Esophagus (tissue), 2 donors: ENCODE measurements around the gene RNF43. TPM values are rescaled to one million over a fixed set of nuclear protein-coding genes. Genes with fewer than 3 reads are reported as not detected.

Source experiments
- H3K27ac ChIP-seq, 2 donors: one replicate each; pipeline ENCODE4 v1.5.1; 2013; ENCODE audit warnings: low read depth in 2 of 2, mild to moderate bottlenecking in 2 of 2, inconsistent platforms in 1 of 2, low read length in 1 of 2, moderate library complexity in 1 of 2
- H3K27me3 ChIP-seq, 2 donors: one replicate each; pipeline ENCODE4 v1.6.1; 2013; ENCODE audit warnings: low read length in 2 of 2, control low read depth in 1 of 2, mild to moderate bottlenecking in 1 of 2; ENCODE audit not compliant: insufficient read depth in 2 of 2, control insufficient read depth in 1 of 2
- H3K36me3 ChIP-seq, 2 donors: one replicate each; pipeline ENCODE4 v1.6.1; 2013; ENCODE audit warnings: low read length in 1 of 2; ENCODE audit not compliant: control insufficient read depth in 2 of 2, insufficient read depth in 2 of 2
- H3K4me1 ChIP-seq, 2 donors: one replicate each; pipeline ENCODE4 v1.6.1; 2013; ENCODE audit warnings: low read length in 1 of 2; ENCODE audit not compliant: control insufficient read depth in 2 of 2, insufficient read depth in 2 of 2
- H3K4me3 ChIP-seq, 2 donors: one replicate each; pipeline ENCODE4 v1.5.1; 2013; ENCODE audit warnings: low read length in 2 of 2, mild to moderate bottlenecking in 2 of 2, low read depth in 1 of 2, moderate library complexity in 1 of 2
- H3K9me3 ChIP-seq, 2 donors: one replicate each; pipeline ENCODE4 v1.6.1; 2013; ENCODE audit warnings: mild to moderate bottlenecking in 2 of 2, low read depth in 1 of 2, low read length in 1 of 2, moderate library complexity in 1 of 2; ENCODE audit not compliant: control insufficient read depth in 2 of 2, insufficient read depth in 1 of 2
- WGBS, 2 donors: extraction: QIAGEN DNeasy Blood & Tissue Kit; methylation state at CpG; one replicate each; pipeline ENCODE4 v1.1.7; 2013; 5-methylcytosine and 5-hydroxymethylcytosine counted together
- polyA plus RNA-seq, 2 donors: library from polyadenylated mRNA; stranded (reverse); fragments of 200-250 nt; gene quantifications; one replicate each; pipeline ENCODE4 v1.2.3, GENCODE V29; 2013
- donor health status: healthy with polysubstance abuse.
- donor health status: Bipolar disorder and iron deficiency.

The RNF43 gene
- polyA plus RNA-seq, 2 donors: 5.7 to 7.5 TPM

DNA sequence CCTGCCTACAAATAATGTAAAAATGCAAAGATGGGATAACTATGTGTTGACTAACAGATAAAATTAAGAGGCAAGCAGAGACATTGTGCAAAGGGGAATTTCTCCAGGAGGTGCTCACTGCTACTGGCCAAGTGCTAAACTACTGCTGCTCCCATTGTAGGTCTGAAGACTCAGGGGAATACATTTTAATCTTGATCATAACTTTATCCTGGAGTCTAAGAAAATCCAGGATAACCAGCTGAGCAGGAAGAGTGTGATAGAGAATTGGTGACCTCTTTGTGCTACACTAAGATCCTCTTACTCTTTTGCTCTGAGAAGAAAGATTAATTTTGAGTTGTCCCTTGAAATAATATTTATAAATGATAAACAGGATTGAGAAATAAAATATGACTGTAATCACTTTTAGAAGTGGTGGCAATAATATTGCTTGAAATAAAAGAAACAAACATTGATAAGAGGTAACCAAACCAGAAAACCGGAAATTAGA lies 5.9 kb downstream of the RNF43 start:
- 32 to 59% methylated on average over 1 of the region's 1 CpG for WGBS, 2 donors
- H3K4me1 ChIP-seq: no peaks in the 10 kb centered on the region
- H3K27ac ChIP-seq: peak overlapping the region in 1 of 2 donors; percentile 7
- no peaks in the 10 kb centered on the region for H3K27me3 ChIP-seq
- H3K4me3 ChIP-seq: peak overlapping the region in 1 of 2 donors; percentile 4
- H3K36me3 ChIP-seq: no peaks in the 10 kb centered on the region
- H3K9me3 ChIP-seq: no peaks in the 10 kb centered on the region

- H3K4me1 ChIP-seq: no peaks in the 10 kb centered on the region
Measured at GRCh38 chr17:58410714-58411407, 6.5 kb downstream of the RNF43 start.

DNA sequence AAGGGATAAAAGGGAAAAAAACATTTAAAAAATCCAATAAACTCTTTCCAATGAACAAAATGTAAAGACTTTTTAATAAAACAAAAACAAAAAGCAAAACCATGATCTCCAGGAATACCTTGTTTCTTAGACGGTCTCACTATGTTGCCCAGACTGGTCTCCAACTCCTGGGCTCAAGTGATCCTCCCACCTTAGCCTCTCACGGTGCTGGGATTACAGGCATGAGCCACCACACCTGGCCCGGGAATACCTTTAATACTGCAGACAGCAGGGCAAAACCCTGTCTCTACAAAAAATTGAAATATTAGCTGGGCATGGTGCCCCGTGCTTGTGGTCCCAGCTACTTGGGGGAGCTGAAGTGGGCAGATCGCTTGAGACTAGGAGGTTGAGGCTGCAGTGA lies 7.9 kb downstream of the RNF43 start:
- Histone ChIP-seq H3K27ac (no peak overlapping the region), H3K9me3 (no peaks in the 10 kb centered on the region), H3K4me3 (no peak overlapping the region), H3K36me3 (no peaks in the 10 kb centered on the region), H3K4me1 (no peaks in the 10 kb centered on the region), H3K27me3 (no peaks in the 10 kb centered on the region)
- 59 to 63% methylated on average over 5 of the region's 5 CpGs for WGBS, 2 donors

More at GRCh38 chr17:58410714-58411407, 6.5 kb downstream of the RNF43 start:
- Histone ChIP-seq H3K4me3 (peak overlapping the region in 1 of 2 donors; percentile 4), H3K36me3 (no peaks in the 10 kb centered on the region), H3K27me3 (no peaks in the 10 kb centered on the region), H3K27ac (peak overlapping the region in 1 of 2 donors; percentile 7), H3K9me3 (no peaks in the 10 kb centered on the region)

- no peaks in the 10 kb centered on the region for H3K36me3 ChIP-seq
- H3K27me3 ChIP-seq: no peaks in the 10 kb centered on the region
- WGBS, 2 donors: 38 to 51% methylated on average over 6 of the region's 6 CpGs
- H3K4me1 ChIP-seq: no peaks in the 10 kb centered on the region
- H3K4me3 ChIP-seq: no peak overlapping the region
- H3K27ac ChIP-seq: peak overlapping the region; percentile 27 to 54
- no peaks in the 10 kb centered on the region for H3K9me3 ChIP-seq
Measured at GRCh38 chr17:58403311-58403710, 14.0 kb downstream of the RNF43 start.

GRCh38 chr17:58402679-58403078 lies 14.7 kb downstream of the RNF43 start:
- Histone ChIP-seq H3K27me3 (no peaks in the 10 kb centered on the region), H3K4me1 (no peaks in the 10 kb centered on the region), H3K4me3 (no peak overlapping the region), H3K27ac (peak overlapping the region; percentile 58 to 76), H3K36me3 (no peaks in the 10 kb centered on the region), H3K9me3 (no peaks in the 10 kb centered on the region)
- 40 to 58% methylated on average over 1 of the region's 1 CpG for WGBS, 2 donors

DNA sequence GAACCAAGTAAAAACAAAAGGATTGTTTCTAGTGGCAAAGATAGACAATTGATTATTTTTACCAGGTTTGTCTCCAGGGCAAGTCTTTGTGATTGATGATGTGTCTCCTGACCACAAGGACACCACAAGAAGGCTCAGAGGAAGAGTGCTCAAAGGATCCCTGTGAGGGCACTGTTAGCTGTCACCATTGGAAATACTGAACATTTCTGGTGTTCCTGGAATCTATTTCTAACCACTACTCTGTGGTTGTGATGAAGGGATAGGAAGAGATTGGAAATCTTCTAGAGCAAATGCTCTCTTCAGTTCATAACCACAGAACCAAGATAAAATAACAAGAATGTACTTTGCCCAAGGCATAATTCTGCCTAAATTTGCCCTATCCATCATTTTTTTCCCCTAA lies 15.3 kb downstream of the RNF43 start:
- no peaks in the 10 kb centered on the region for H3K27me3 ChIP-seq
- H3K9me3 ChIP-seq: no peaks in the 10 kb centered on the region
- H3K36me3 ChIP-seq: no peaks in the 10 kb centered on the region
- no peak overlapping the region for H3K4me3 ChIP-seq
- peak overlapping the region in 1 of 2 donors; percentile 0 for H3K27ac ChIP-seq
- no peaks in the 10 kb centered on the region for H3K4me1 ChIP-seq

- H3K36me3 ChIP-seq: no peaks in the 10 kb centered on the region
- no peaks in the 10 kb centered on the region for H3K4me1 ChIP-seq
- no peaks in the 10 kb centered on the region for H3K27me3 ChIP-seq
- 39 to 41% methylated on average over 2 of the region's 2 CpGs for WGBS, 2 donors
- no peak overlapping the region for H3K4me3 ChIP-seq
- H3K27ac ChIP-seq: peak overlapping the region in 1 of 2 donors; percentile 34
- no peaks in the 10 kb centered on the region for H3K9me3 ChIP-seq
Measured at GRCh38 chr17:58401287-58401686, 16.0 kb downstream of the RNF43 start.

GRCh38 chr17:58400826-58401225 lies 16.5 kb downstream of the RNF43 start:
- H3K9me3 ChIP-seq: no peaks in the 10 kb centered on the region
- no peaks in the 10 kb centered on the region for H3K4me1 ChIP-seq
- H3K4me3 ChIP-seq: no peak overlapping the region
- H3K27ac ChIP-seq: no peak overlapping the region
- H3K36me3 ChIP-seq: no peaks in the 10 kb centered on the region
- no peaks in the 10 kb centered on the region for H3K27me3 ChIP-seq

DNA sequence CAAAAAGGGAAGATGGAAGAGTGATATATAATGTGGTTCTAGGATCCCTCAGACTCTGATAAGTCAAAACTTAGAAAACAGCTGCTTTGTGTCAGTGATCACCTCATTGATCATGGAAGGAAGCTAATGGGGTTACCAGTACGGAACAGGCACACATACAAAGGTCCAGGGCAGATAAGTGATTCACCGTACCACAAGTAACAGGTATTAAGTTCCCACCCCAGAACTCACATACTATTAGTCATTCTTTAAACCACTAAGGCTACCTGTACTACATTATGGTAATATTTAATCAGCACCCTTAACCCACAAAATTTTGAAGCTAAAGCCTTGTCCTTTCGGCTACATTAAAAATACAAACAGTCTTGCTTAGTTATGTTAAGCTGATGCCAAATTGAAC lies 17.4 kb downstream of the RNF43 start:
- 59 to 61% methylated on average over 3 of the region's 3 CpGs for WGBS, 2 donors
- no peaks in the 10 kb centered on the region for H3K36me3 ChIP-seq

GRCh38 chr17:58398574-58399266 lies 18.6 kb downstream of the RNF43 start:
- H3K36me3 ChIP-seq: no peaks in the 10 kb centered on the region
- no peak overlapping the region for H3K27ac ChIP-seq
- no peaks in the 10 kb centered on the region for H3K27me3 ChIP-seq
- 41 to 42% methylated on average over 3 of the region's 3 CpGs for WGBS, 2 donors
- no peaks in the 10 kb centered on the region for H3K9me3 ChIP-seq
- H3K4me3 ChIP-seq: no peak overlapping the region
- H3K4me1 ChIP-seq: no peaks in the 10 kb centered on the region

More for the DNA sequence above, 17.4 kb downstream of the RNF43 start:
- no peak overlapping the region for H3K27ac ChIP-seq
- H3K4me1 ChIP-seq: no peaks in the 10 kb centered on the region
- H3K9me3 ChIP-seq: no peaks in the 10 kb centered on the region
- H3K27me3 ChIP-seq: no peaks in the 10 kb centered on the region
- H3K4me3 ChIP-seq: no peak overlapping the region
